Ectodermal cell (in vitro differentiated cells): Measurements from ENCODE around the gene SOX9.

Source experiments
- H3K27ac ChIP-seq: 2 replicates; pipeline ENCODE4 v1.7.0; 2013; ENCODE audit warnings: mild to moderate bottlenecking, low read depth, low read length; ENCODE audit not compliant: insufficient read depth, poor library complexity, severe bottlenecking
- H3K27me3 ChIP-seq: 2 replicates; pipeline ENCODE4 v1.7.0; 2013; ENCODE audit warnings: mild to moderate bottlenecking, low read length; ENCODE audit not compliant: insufficient read depth, control insufficient read depth, poor library complexity, severe bottlenecking
- H3K36me3 ChIP-seq: one replicate; pipeline ENCODE4 v1.7.0; 2013; ENCODE audit warnings: low read length; ENCODE audit not compliant: control insufficient read depth, insufficient read depth
- H3K4me1 ChIP-seq: one replicate; pipeline ENCODE4 v1.7.0; 2013; ENCODE audit warnings: low read length; ENCODE audit not compliant: control insufficient read depth, insufficient read depth
- H3K4me3 ChIP-seq: 2 replicates; pipeline ENCODE4 v1.7.0; 2013; ENCODE audit warnings: low read depth, low read length, control low read depth; ENCODE audit not compliant: insufficient read depth
- H3K9me3 ChIP-seq: 2 replicates; pipeline ENCODE4 v1.7.0; 2013; ENCODE audit warnings: mild to moderate bottlenecking, low read length, moderate library complexity; ENCODE audit not compliant: control insufficient read depth
- WGBS, 2 experiments: methylation state at CpG; one replicate each; pipeline ENCODE4 v1.1.7; 2013; ENCODE audit warnings: missing lambda C conversion rate in 2 of 2; 5-methylcytosine and 5-hydroxymethylcytosine counted together

Gene SOX9

DNA sequence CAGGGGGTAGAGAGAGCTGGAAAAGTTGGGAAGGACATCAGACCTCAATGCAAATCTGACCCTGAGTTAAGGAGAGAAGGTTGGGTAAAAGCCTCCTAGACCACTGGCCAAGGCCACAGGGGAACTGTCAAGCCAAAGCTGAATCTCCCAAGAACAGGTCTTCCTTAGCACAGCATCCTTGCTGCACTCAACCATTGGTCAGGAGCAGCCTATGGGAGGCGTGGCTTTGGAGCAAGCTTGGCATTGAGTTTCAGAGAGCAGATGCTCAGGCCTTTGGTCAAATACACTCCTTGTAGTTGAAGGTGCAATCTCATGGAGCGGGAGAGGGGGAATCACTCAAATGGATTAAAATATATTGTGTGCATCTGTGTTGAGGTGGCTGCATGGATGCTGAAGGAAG is 21.8 kb downstream of the SOX9 start:
- no peaks in the 10 kb centered on the region for H3K4me1 ChIP-seq
- WGBS, 2 experiments = 87 to 95% methylated on average over 2 of the region's 2 CpGs
- no peaks in the 10 kb centered on the region for H3K36me3 ChIP-seq
- H3K9me3 ChIP-seq = no peaks in the 10 kb centered on the region
- H3K27ac ChIP-seq = no peak overlapping the region
- H3K4me3 ChIP-seq = no peak overlapping the region
- no peaks in the 10 kb centered on the region for H3K27me3 ChIP-seq

DNA sequence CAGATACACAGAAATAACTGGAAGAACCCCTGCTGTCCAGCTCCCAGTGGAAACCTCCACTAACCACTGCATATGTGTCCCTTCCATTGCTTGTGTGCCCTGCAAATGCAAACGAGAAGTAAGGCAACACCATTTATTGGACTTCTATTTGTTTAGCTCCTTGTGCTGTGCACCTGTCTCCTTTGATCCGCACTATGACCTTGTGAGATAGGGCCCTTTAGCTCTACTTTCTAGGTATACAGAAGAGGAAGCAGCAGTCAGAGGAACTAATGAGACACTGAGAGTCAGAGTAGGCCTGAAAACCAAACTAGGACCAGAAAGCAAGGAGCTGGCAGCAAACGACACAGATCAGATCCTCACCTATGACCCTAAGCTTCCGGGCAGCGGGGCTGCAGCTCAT is 22.4 kb downstream of the SOX9 start:
- 92 to 94% methylated on average over 5 of the region's 5 CpGs for WGBS, 2 experiments
- H3K9me3 ChIP-seq = no peaks in the 10 kb centered on the region
- H3K27ac ChIP-seq = no peak overlapping the region
- no peaks in the 10 kb centered on the region for H3K36me3 ChIP-seq
- H3K4me1 ChIP-seq = no peaks in the 10 kb centered on the region
- no peaks in the 10 kb centered on the region for H3K27me3 ChIP-seq
- H3K4me3 ChIP-seq = no peak overlapping the region

DNA sequence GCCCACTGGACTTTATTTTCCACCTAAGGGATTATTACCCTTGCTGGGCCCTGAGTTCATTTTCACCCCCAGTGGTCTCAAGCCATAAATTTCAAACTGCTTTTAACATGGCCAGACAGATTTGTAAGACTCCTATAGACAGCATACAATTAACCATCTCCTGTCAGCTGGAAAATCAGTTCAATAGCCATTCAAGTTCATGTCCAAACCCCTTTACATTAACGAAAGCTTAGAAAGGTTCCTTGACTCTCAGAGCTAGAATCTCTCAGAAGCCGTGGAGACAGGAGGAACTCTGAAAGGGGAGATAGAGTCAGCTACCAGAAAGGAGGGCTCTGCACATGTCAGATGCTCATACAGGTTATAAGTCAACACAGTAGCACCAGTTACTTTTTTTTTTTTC is 23.3 kb downstream of the SOX9 start:
- H3K9me3 ChIP-seq = no peaks in the 10 kb centered on the region

DNA sequence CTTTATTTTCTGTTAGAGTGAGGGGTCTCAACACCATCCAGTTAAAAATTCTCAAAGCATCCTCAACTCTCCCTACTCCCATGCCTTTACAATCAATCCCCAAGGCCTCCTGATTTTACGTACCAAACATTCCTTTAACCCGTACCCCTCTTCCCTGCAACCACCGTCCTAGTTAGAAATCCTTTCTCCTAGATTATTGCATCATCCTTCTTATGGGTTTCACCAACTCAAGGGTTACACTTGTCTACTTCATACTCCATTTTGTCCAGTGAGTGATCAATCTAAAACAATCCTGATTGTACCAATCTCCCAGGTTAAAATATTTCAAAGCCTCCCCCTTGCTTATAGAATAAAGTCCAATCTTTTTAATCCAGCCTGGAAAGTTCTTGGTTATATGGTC is 24.7 kb downstream of the SOX9 start:
- 87% methylated on average over 3 of the region's 3 CpGs for WGBS, 2 experiments
- Histone ChIP-seq H3K36me3 (no peaks in the 10 kb centered on the region), H3K27me3 (no peaks in the 10 kb centered on the region), H3K27ac (no peak overlapping the region), H3K4me3 (no peak overlapping the region), H3K9me3 (no peaks in the 10 kb centered on the region), H3K4me1 (peaks cover under 1% of the 10 kb centered on the region)

More for the DNA sequence above, 23.3 kb downstream of the SOX9 start:
- 59 to 72% methylated on average over 2 of the region's 2 CpGs for WGBS, 2 experiments
- Histone ChIP-seq H3K27me3 (no peaks in the 10 kb centered on the region), H3K36me3 (no peaks in the 10 kb centered on the region), H3K27ac (no peak overlapping the region), H3K4me1 (no peaks in the 10 kb centered on the region), H3K4me3 (no peak overlapping the region)

DNA sequence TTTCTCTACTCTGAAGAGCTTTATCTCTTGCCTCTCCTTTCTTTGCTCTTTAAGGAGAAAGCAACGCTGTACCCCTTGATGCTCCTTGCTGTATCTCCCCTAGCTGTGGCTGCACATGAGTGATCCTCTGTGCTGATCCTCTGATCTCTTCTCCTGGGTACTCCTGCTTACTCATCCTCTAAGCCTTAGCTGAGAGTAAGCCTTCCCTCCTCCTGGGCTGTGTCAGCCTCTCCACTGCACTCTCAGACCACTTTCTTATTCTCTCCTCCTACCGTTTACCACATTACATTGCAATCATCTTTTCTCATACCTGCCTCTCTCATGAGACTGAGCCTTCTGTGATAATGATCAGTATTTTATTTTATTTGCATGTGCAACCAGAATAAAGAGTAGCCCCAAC is 25.1 kb downstream of the SOX9 start:
- peaks cover 4% of the 10 kb centered on the region for H3K4me1 ChIP-seq
- 92 to 96% methylated on average over 2 of the region's 2 CpGs for WGBS, 2 experiments
- no peak overlapping the region for H3K4me3 ChIP-seq
- H3K9me3 ChIP-seq = no peaks in the 10 kb centered on the region
- H3K36me3 ChIP-seq = no peaks in the 10 kb centered on the region
- no peak overlapping the region for H3K27ac ChIP-seq
- H3K27me3 ChIP-seq = no peaks in the 10 kb centered on the region

DNA sequence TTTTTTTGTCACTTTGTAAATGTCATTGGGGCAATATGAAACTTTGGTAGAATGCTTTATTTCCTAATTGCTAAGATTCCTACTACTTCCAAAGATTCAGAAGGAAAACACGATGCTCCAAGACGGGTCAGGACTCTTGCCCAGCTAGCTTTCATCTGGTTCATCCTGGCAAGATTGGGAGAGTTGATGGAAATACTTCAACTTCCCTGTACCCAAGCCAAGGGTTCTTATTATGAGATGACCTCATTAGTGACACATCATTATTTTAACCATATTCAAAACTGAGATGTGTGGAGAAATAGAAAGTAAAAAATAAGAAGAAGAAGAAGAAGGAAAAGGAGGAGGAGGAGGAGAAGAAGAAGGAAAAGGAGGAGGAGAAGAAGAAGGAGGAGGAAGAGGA is 25.6 kb downstream of the SOX9 start:
- no peaks in the 10 kb centered on the region for H3K9me3 ChIP-seq
- WGBS, 2 experiments = 83 to 96% methylated on average over 2 of the region's 2 CpGs
- no peak overlapping the region for H3K27ac ChIP-seq
- no peaks in the 10 kb centered on the region for H3K36me3 ChIP-seq
- H3K4me1 ChIP-seq = peaks cover 8% of the 10 kb centered on the region
- no peak overlapping the region for H3K4me3 ChIP-seq
- H3K27me3 ChIP-seq = no peaks in the 10 kb centered on the region

DNA sequence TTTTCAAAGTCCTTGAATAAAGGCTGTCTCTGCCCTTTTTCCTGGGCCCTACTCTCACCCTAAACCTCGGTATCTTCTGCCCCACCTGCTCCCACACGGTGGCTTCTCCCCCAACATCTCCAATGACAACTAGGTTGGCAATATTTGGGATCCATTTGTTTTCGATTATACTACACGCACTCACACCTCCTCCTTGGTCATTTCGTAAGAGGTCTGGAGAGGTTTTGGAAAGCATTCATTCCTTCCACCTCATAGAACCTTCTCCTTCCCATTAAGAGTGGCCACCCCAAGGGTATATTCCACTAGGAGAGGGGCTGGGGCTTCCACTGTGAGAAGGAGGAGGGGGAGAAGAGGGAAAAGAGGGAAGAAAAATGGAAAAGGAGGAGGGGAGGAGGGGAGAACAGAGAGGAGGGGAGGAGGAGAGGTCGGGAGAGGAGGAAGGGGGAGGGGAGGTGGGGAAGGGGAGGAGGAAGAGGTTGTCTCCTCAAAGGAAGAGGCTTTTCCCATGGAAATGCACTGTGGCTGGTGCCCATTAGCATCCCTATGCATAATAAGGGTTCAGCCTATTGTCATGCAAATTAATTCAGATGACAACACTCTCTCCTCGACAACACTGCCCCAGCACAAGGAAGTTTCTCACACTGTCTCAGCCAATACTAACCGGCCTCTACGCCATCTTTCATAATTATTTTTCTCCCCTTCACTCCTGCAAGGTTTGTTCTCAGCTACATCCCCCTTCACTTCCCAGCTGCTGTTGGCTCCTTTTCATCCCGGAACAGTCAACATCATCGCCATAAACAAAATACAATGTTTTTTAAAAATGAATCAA is 30.0 kb downstream of the SOX9 start:
- Histone ChIP-seq H3K4me3 (no peak overlapping the region), H3K27ac (peak overlapping the region; percentile 55), H3K27me3 (no peaks in the 10 kb centered on the region), H3K36me3 (no peaks in the 10 kb centered on the region), H3K4me1 (peaks cover 13% of the 10 kb centered on the region), H3K9me3 (no peaks in the 10 kb centered on the region)
- 50 to 53% methylated on average over 11 of the region's 11 CpGs for WGBS, 2 experiments

DNA sequence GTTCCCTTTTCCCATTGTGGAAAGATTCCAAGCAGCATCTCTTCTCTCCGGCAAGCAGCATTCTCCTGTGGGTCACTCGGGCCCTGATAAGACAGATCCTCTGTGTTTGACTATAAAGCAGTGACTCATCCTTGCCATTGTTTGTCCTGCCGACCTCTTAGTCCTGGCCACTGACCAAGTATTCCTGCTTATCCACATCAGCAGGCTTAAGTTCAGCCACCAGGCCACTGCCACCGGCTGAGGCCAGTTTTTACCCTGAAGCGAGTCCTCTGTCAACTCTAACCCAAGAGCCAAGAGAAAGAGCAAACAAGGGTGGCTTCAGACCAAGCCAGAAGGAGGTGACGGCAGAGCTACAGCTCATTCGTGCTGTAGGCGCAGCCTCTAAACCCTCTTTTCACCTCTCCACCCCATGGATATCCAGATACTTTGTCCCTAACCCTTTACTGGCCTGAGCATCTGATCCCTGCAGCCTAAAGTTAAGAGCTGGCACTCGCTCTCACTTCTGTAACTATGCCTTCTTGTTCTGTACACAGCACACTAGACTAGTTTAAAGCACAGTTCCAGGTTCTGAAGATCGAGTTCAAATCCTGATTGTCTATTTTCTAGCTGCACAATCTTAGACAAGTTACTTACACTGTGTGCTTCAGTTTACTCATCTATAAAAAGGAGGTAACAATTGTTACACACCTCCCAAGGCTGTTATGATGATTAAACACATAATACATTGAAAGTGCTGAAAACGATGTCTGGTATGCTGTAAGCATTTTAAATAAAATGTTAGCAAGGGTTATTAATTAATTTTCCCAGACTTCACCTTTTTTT is 31.0 kb downstream of the SOX9 start:
- Histone ChIP-seq H3K27me3 (no peaks in the 10 kb centered on the region), H3K36me3 (no peaks in the 10 kb centered on the region), H3K9me3 (no peaks in the 10 kb centered on the region), H3K4me3 (no peak overlapping the region), H3K4me1 (peaks cover 13% of the 10 kb centered on the region), H3K27ac (peak overlapping the region; percentile 55)
- 43 to 44% methylated on average over 10 of the region's 11 CpGs for WGBS, 2 experiments

DNA sequence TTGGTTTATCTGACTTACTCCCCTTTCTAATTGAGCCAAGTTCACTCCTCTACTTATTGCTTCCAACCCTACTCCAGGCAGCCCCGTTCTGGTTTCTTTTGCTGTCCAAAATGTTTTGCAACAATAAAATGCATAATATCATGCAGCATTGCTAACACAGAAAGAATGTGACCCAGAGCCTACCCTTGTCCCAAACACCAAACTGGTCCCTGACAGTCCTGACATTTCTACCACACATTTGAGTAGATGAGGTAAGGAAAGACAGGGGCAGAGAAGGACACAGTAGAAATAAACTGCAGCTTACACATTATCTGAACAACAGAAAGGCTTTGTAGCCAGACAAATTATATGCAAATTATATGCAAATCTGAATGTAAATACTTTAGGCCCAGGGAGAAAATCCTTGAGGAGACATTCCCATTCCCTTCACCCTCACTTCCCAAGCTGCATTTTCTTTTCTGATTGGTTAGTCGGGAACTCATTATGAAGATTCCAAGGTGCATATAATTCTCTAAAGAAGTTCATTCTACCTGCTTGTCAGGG is 31.6 kb downstream of the SOX9 start:
- no peak overlapping the region for H3K27ac ChIP-seq
- H3K36me3 ChIP-seq = no peaks in the 10 kb centered on the region
- H3K27me3 ChIP-seq = no peaks in the 10 kb centered on the region
- WGBS, 2 experiments = 85 to 95% methylated on average over 2 of the region's 2 CpGs
- peaks cover 13% of the 10 kb centered on the region for H3K4me1 ChIP-seq
- H3K4me3 ChIP-seq = no peak overlapping the region
- no peaks in the 10 kb centered on the region for H3K9me3 ChIP-seq
